ENCODE results near the gene NKAIN2. TPM values are rescaled to one million over a fixed set of nuclear protein-coding genes. Genes with fewer than 3 reads are reported as not detected.
"Not testable (repeated sequence)": the region's sequence is repeated elsewhere in the genome, so short reads cannot be mapped to it uniquely, and the experiment has no call there.

NKAIN2 gene
- total RNA-seq, 3 donors from 2014 or later: 0.48 to 1.8 TPM; not detected in 1

DNA sequence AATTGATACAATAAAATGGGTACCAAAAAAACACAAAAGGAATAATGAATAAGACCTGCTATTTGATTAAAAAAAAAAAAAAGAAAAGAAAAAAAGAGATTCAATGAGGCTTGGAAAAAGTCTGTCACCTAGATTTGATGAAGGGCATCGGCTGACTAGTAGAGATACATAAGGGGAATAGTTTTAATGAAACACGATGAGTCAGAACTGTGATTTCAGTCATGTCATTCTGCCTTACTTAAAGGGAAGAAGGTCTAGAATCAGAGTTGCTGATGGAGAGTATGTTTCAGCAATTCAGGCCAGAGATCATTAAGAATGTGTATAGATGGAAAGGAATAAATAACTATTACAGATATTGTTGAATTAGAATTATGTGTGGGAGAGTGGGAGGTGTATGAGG is 592.7 kb downstream of the NKAIN2 start:
- TF ChIP-seq, protein P1, sequence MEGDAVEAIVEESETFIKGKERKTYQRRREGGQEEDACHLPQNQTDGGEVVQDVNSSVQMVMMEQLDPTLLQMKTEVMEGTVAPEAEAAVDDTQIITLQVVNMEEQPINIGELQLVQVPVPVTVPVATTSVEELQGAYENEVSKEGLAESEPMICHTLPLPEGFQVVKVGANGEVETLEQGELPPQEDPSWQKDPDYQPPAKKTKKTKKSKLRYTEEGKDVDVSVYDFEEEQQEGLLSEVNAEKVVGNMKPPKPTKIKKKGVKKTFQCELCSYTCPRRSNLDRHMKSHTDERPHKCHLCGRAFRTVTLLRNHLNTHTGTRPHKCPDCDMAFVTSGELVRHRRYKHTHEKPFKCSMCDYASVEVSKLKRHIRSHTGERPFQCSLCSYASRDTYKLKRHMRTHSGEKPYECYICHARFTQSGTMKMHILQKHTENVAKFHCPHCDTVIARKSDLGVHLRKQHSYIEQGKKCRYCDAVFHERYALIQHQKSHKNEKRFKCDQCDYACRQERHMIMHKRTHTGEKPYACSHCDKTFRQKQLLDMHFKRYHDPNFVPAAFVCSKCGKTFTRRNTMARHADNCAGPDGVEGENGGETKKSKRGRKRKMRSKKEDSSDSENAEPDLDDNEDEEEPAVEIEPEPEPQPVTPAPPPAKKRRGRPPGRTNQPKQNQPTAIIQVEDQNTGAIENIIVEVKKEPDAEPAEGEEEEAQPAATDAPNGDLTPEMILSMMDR (IDR thresholded peaks at IDR 0.05): no peak
- TF ChIP-seq POLR2A (IDR thresholded peaks at IDR 0.05): no peak
- no peak for TF ChIP-seq POLR2AphosphoS5 (IDR thresholded peaks at IDR 0.05)
- H3K4me3 ChIP-seq: no peak overlapping the region
- no peaks in the 10 kb centered on the region for H3K36me3 ChIP-seq
- H3K9me3 ChIP-seq: no peaks in the 10 kb centered on the region
- no peak overlapping the region for H3K27ac ChIP-seq
- intact Hi-C loops (cut with DNase I; ENCODE audit: low total_unique reads): no loop called here
- no peaks in the 10 kb centered on the region for H3K27me3 ChIP-seq
- no peak for DNase-seq (ENCODE audit: low spot score in 2 of 2)
- no peaks in the 10 kb centered on the region for H3K4me1 ChIP-seq

DNA sequence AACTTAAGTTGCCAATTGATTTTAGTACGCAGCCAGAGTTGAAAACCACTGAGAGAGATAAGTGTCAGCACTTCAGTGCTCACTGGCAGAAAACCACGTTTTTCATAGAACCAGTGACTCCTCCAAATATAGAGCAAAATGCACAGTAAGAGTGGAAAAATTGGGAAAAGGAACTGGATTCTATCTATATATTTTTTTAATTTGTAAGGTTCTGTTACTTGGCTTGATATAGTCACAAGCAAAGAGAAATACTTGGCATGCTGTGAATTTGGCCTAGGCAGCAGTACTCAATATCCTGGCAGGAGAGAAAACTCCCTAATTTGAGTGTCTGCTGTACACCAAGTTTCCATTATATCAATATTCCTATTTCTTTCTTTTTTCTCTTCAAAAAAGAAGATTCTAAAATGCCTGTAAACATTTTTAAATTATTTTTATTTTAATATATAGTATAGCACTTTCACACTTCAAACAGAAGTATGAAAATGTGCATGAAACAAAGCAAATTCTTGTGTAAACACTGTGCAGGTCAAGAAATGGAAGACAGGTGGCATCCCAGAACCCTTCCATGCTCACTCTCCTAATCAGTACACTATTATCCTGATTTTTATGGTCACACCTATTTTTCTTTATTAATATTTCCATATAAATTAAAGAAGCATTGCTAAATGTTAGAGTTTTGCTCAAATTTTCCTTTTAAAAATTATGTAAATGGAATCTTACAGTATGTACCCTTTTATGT is 596.8 kb downstream of the NKAIN2 start:
- intact Hi-C loops (cut with DNase I; ENCODE audit: low total_unique reads): no loop called here
- no peak for DNase-seq (ENCODE audit: low spot score in 2 of 2)
- Histone ChIP-seq H3K36me3 (no peaks in the 10 kb centered on the region), H3K27me3 (no peaks in the 10 kb centered on the region), H3K4me1 (no peaks in the 10 kb centered on the region), H3K27ac (no peak overlapping the region), H3K4me3 (no peak overlapping the region), H3K9me3 (no peaks in the 10 kb centered on the region)
- TF ChIP-seq POLR2A (IDR thresholded peaks at IDR 0.05): no peak
- no peak for TF ChIP-seq POLR2AphosphoS5 (IDR thresholded peaks at IDR 0.05)
- TF ChIP-seq, protein P1 (IDR thresholded peaks at IDR 0.05): no peak

DNA sequence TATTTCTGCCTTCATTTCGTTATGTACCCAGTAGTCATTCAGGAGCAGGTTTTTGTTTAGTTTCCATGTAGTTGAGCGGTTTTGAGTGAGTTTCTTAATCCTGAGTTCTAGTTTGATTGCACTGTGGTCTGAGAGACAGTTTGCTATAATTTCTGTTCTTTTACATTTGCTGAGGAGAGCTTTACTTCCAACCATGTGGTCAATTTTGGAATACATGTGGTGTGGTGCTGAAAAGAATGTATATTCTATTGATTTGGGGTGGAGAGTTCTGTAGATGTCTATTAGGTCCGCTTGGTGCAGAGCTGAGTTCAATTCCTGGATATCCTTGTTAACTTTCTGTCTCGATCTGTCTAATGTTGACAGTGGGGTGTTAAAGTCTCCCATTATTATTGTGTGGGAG is 606.8 kb downstream of the NKAIN2 start:
- H3K27me3 ChIP-seq; H3K27ac ChIP-seq; intact Hi-C loops (cut with DNase I; ENCODE audit: low total_unique reads); H3K9me3 ChIP-seq; H3K4me1 ChIP-seq; DNase-seq (ENCODE audit: low spot score in 2 of 2); H3K4me3 ChIP-seq; H3K36me3 ChIP-seq: not testable (repeated sequence)

DNA sequence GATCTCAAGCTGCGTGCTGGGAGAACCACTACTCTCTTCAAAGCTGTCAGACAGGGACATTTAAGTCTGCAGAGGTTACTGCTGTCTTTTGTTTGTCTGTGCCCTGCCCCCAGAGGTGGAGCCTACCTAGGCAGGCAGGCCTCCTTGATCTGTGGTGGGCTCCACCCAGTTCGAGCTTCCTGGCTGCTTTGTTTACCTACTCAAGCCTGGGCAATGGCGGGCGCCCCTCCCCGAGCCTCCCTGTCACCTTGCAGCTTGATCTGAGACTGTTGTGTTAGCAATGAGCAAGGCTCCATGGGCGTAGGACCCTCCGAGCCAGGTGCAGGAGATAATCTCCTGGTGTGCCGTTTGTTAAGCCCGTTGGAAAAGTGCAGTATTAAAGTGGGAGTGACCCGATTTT is 609.0 kb downstream of the NKAIN2 start:
- H3K36me3 ChIP-seq; H3K27ac ChIP-seq; H3K4me3 ChIP-seq; H3K4me1 ChIP-seq; intact Hi-C loops (cut with DNase I; ENCODE audit: low total_unique reads); H3K9me3 ChIP-seq; H3K27me3 ChIP-seq; DNase-seq (ENCODE audit: low spot score in 2 of 2): not testable (repeated sequence)

DNA sequence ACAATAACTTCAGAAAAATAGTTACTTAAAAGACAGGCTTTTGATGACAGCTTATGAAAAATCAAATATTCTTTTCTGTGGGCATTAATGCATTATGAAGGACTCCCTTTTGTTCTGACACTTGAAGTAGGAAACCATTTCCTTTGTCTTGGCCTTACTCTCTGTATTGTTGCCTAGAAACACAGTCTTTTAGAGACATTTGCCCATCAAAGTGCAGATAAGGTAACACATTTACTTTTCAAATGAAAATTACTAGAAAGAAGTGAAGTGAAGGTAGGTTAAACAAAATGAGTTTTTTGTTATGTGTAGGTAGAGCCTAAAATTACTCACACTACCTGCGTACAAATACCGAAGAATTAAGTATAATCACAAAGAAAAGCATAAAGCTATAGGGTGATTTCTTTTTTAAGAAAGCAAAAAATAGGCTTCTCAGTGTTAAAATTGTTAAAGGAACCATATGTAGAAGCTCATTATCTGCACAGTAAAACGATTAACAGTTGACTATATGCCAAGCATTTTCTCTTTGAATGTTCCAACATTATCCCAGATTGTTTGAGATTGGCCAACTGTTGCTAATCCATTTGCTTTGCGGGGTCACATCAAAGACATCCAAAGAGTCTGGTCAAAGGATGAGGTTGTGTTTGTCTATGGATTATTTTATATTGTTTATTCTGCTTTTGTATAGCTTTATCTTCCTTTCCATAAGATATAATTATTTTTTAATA is 616.6 kb downstream of the NKAIN2 start:
- TF ChIP-seq POLR2AphosphoS5 (IDR thresholded peaks at IDR 0.05) (no peak), POLR2A (IDR thresholded peaks at IDR 0.05) (no peak)
- TF ChIP-seq, protein P1 (IDR thresholded peaks at IDR 0.05): no peak
- Histone ChIP-seq H3K27ac (no peak overlapping the region), H3K4me3 (no peak overlapping the region), H3K36me3 (no peaks in the 10 kb centered on the region), H3K27me3 (no peaks in the 10 kb centered on the region), H3K9me3 (no peaks in the 10 kb centered on the region), H3K4me1 (no peaks in the 10 kb centered on the region)
- DNase-seq (ENCODE audit: low spot score in 2 of 2): no peak
- intact Hi-C loops (cut with DNase I; ENCODE audit: low total_unique reads): no loop called here

DNA sequence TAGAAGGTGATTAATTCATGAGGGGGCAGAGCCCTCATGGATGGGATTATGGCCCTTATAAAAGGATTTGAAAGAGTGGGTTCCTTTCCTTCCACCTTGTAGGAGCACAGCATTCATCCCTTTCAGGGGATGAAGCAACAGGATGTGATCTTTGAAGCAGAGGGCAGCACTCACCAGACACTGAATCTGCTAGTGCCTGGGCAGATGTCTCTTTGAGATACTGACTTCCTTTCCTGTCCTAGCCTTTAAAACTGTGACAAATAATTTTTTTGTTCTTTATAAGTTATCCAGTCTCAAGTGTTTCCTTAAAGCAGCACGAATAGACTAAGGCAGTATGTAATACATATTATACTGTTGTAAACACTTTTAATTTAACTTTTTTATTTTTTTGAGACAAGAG is 620.0 kb downstream of the NKAIN2 start:
- Histone ChIP-seq H3K9me3 (no peaks in the 10 kb centered on the region), H3K4me1 (no peaks in the 10 kb centered on the region), H3K4me3 (no peak overlapping the region), H3K27me3 (no peaks in the 10 kb centered on the region), H3K36me3 (no peaks in the 10 kb centered on the region), H3K27ac (no peak overlapping the region)
- TF ChIP-seq, protein P1 (IDR thresholded peaks at IDR 0.05): no peak
- no peak for TF ChIP-seq POLR2A (IDR thresholded peaks at IDR 0.05)
- TF ChIP-seq POLR2AphosphoS5 (IDR thresholded peaks at IDR 0.05): no peak
- DNase-seq (ENCODE audit: low spot score in 2 of 2): no peak
- intact Hi-C loops (cut with DNase I; ENCODE audit: low total_unique reads): no loop called here

All from breast epithelium (tissue), 4 donors.